NAMALWA (cell line): ENCODE data around the gene NRBF2.
"Not testable (repeated sequence)": the region's sequence is repeated elsewhere in the genome, so short reads cannot be mapped to it uniquely, and the experiment has no call there.

ENCODE experiments used
- DNase-seq: peaks from one replicate; pipeline ENCODE4 v3.0.0-alpha.2; 2015; ENCODE audit warnings: low spot score

The NRBF2 gene

GRCh38 chr10:63119041-63119440 is 14.1 kb upstream of the NRBF2 start:
- no peak for DNase-seq

GRCh38 chr10:63120554-63120953 is 12.6 kb upstream of the NRBF2 start:
- no peak for DNase-seq

GRCh38 chr10:63123727-63124362 is 9.3 kb upstream of the NRBF2 start:
- DNase-seq = no peak

GRCh38 chr10:63125459-63125858 is 7.7 kb upstream of the NRBF2 start:
- DNase-seq = no peak

GRCh38 chr10:63128443-63128842 is 4.7 kb upstream of the NRBF2 start:
- DNase-seq = no peak

- no peak for DNase-seq
Observed at GRCh38 chr10:63129888-63130287, 3.2 kb upstream of the NRBF2 start.

GRCh38 chr10:63132651-63133055 is 475 bp upstream of the NRBF2 start:
- no peak for DNase-seq

- no peak for DNase-seq
Observed at GRCh38 chr10:63133821-63134557, 861 bp downstream of the NRBF2 start.

GRCh38 chr10:63137306-63137705 is 4.2 kb downstream of the NRBF2 start:
- no peak for DNase-seq

GRCh38 chr10:63140077-63140476 is 6.9 kb downstream of the NRBF2 start:
- DNase-seq = no peak

- no peak for DNase-seq
Observed at GRCh38 chr10:63142136-63142535, 9.0 kb downstream of the NRBF2 start.

GRCh38 chr10:63143987-63144386 is 10.9 kb downstream of the NRBF2 start:
- no peak for DNase-seq

- no peak for DNase-seq
Observed at GRCh38 chr10:63145782-63146181, 12.7 kb downstream of the NRBF2 start.

- no peak for DNase-seq
Observed at GRCh38 chr10:63146503-63146902, 13.4 kb downstream of the NRBF2 start.

- DNase-seq = no peak
Observed at GRCh38 chr10:63150745-63151144, 17.6 kb downstream of the NRBF2 start.

GRCh38 chr10:63153868-63154545 is 20.9 kb downstream of the NRBF2 start:
- DNase-seq = not testable (repeated sequence)

GRCh38 chr10:63154546-63155387 is 21.6 kb downstream of the NRBF2 start:
- DNase-seq = no peak

- DNase-seq = no peak
Observed at GRCh38 chr10:63155388-63156020, 22.4 kb downstream of the NRBF2 start.

GRCh38 chr10:63156236-63156635 is 23.1 kb downstream of the NRBF2 start:
- no peak for DNase-seq

GRCh38 chr10:63157845-63158624 is 24.9 kb downstream of the NRBF2 start:
- peak; percentile 88 for DNase-seq

- DNase-seq = no peak
Observed at GRCh38 chr10:63161592-63161991, 28.5 kb downstream of the NRBF2 start.
